Panc1 (cell line): Measurements from ENCODE around the gene CEP164.

Experiments
- CTCF ChIP-seq: fragments of 450-650 bp; IDR thresholded peaks from 2 replicates; pipeline ENCODE4 v1.5.1; 2017; ENCODE audit warnings: mild to moderate bottlenecking
- POLR2AphosphoS5 ChIP-seq: IDR thresholded peaks from 2 replicates; pipeline ENCODE4 v1.6.1; 2012; ENCODE audit warnings: mild to moderate bottlenecking, low read depth, low read length, moderate library complexity
- REST ChIP-seq, 2 experiments: IDR thresholded peaks; 2 replicates each; pipeline ENCODE4 v1.6.1; 2011 to 2012; ENCODE audit warnings: low read depth in 2 of 2, control low read depth in 1 of 2, low read length in 1 of 2, mild to moderate bottlenecking in 1 of 2, moderate library complexity in 1 of 2; ENCODE audit not compliant: insufficient read depth in 1 of 2
- SIN3A ChIP-seq: IDR thresholded peaks from 2 replicates; pipeline ENCODE4 v1.6.1; 2012; ENCODE audit warnings: low read depth, mild to moderate bottlenecking, low read length, moderate library complexity, borderline replicate concordance; ENCODE audit not compliant: insufficient read depth
- TCF7L2 ChIP-seq: IDR thresholded peaks from 2 replicates; pipeline ENCODE4 v1.6.1; 2011; ENCODE audit warnings: mild to moderate bottlenecking, low read depth, low read length, inconsistent platforms

- no peak for TF ChIP-seq CTCF
- TF ChIP-seq POLR2AphosphoS5, result no peak
- TF ChIP-seq REST (IDR thresholded peaks at IDR 0.05; ENCODE audit: insufficient read depth in 1 of 2, low read depth in 2 of 2, low read length in 1 of 2), result no peak
- TF ChIP-seq TCF7L2, result no peak
- TF ChIP-seq SIN3A, result no peak
These were observed 28.7 kb downstream of the CEP164 start for GRCh38 chr11:117356126-117356890.
